ENCODE data around the gene EXOC6B.

EXOC6B gene

DNA sequence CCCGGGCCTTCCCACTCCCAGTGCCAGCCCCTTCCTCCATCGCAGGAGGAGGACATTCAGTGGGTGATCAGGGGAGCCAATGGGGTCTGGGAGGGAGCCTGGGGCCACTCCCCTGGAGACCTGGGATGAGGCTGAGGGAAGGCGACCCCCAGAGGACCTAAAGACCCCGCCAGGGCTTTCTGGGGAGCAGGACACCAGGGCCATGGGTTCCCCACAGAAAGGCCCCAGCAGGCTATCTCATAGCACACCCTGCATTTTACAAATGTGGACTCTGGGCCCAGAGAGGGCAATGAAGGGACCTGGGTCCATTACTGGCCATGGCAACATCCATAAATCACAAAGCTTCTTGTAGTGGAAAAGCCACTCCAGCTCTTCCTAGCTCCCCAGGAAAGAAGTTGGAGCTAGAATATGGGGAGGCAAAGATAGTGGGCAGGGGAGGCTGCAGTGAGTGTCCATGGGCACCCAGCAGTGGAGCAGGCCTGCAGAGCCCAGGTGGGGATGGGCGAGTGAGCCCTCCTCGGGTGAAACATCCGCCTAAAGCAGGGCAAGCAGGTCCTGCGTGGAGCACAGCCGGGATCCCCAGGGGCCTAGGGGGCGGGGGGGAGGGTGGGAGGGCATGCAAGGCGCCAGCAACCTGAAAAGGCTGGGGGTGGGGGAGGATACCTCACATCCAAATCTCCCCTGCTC is 692.0 kb downstream of the EXOC6B start:
- DNase-seq (ENCODE audit: low read depth in 2 of 2), result no peak

GRCh38 chr2:72132981-72133720 is 692.7 kb downstream of the EXOC6B start:
- no peak for DNase-seq (ENCODE audit: low read depth in 2 of 2)

DNA sequence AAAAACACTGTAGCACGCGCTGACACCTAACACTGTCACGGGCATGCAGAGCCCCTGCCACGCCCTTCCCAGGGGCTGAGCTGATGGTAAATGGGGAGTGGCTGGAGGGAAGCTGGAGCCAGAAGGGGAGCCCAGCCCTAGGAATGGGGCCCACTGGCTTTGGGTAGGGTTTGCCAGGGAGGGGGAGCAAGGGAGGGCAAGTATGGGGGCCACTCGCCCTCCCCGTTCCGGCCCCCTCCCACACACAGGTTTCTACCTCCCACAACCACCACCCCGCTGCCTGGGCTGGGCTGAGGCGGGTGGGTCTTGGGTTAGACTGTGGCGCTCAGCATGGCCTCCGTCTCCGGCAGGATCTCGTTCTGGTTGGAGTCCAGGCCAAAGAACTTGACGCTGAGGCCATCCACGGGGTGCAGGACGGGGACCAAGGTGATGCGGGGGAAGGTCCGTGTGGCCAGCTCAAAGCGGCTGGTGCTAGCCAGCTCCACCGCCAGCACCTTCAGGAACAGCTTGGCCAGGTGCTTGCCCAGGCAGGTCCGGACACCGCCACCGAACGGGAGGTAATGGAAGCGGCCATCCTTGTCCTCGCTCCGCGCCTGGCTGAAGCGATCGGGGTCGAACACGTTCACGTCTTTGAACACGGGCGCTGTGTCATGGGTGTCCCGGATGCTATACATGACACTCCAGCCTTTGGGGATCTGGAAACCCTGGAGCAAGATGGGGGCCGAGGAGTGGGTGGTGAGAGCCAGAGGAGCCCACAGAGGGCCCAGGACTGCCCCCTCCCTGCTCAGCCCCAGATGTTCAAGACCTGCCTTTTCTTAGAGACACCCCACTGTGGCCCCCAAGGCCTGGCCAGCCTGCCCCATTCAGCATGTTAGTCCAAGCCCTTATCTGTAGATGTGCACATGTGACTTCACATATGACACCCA is 693.7 kb downstream of the EXOC6B start:
- DNase-seq (ENCODE audit: low read depth in 2 of 2), result no peak

DNA sequence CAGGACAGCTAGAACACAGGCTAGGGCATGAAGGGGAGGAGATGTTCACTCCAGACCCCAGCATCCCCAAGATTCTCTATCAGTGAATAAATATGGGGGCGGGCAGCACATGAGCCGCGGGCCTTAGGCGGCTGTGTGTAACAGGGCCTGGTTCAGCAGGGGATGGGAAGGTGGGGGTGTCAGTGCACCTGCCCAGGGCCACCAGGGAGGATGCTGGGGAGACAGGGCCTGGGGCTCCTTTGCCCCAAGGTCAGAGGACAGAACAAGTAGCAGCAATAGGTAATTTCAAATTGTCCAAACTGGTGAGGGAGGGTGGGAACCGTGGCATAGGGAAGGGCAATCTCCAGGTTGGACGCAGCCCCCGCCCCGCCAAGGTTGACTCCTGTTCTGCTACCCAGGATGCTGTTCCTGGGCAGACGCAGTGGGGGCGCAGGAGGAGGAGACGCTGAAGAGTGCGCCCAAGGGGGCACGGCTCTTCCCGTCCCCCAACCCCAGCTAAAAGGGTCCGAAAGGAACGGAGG is 694.4 kb downstream of the EXOC6B start:
- DNase-seq (ENCODE audit: low read depth in 2 of 2), result no peak

GRCh38 chr2:72130659-72131360 is 695.0 kb downstream of the EXOC6B start:
- no peak for DNase-seq (ENCODE audit: low read depth in 2 of 2)

GRCh38 chr2:72129681-72130340 is 696.0 kb downstream of the EXOC6B start:
- DNase-seq (ENCODE audit: low read depth in 2 of 2), result no peak

GRCh38 chr2:72128843-72129227 is 697.0 kb downstream of the EXOC6B start:
- DNase-seq (ENCODE audit: low read depth in 2 of 2), result no peak

- DNase-seq (ENCODE audit: low read depth in 2 of 2), result no peak
Observed at GRCh38 chr2:72128059-72128842, 697.6 kb downstream of the EXOC6B start.

DNA sequence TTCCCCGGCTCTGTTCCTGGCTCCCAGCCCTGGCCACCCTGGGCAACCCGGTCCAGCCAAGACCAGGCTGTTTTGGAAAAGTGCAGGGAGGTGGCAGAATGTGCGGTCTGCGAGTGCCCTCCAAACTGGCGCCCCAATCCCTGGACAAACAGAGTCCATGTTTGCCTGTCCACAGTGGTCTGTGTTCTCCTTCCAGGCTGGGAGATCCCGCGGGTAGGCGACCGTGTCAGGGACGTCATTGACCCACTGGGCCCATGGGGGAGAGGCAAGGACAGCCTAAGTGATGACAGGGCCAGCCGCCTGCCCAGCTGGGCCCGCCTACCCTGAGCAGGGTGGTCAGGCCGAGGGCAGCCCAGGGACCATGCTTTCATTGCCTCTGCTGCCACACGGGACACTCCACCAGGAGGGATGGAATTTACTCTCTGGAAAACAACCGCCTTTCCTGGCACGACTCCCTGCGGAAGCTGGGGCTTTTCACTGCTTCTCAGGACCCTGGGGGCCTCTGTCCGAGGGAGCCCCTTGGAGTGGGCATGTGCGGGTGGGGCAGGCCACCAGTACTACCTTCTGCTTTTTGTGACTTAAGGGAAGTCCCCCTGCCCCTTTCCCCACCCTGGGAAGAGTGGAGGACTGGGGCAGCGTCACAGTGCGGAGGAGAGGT is 698.3 kb downstream of the EXOC6B start:
- no peak for DNase-seq (ENCODE audit: low read depth in 2 of 2)

GRCh38 chr2:72126186-72127100 is 699.4 kb downstream of the EXOC6B start:
- no peak for DNase-seq (ENCODE audit: low read depth in 2 of 2)
